Left ventricle myocardium superior (tissue), 1 donor: ENCODE results near the gene KLHL24. TPM values are rescaled to one million over a fixed set of nuclear protein-coding genes. Genes with fewer than 3 reads are reported as not detected.
"Not testable (repeated sequence)": the region's sequence is repeated elsewhere in the genome, so short reads cannot be mapped to it uniquely, and the experiment has no call there.

Source experiments
- ATAC-seq: fragments of 200-7000 bp; cut with Tn5 transposase; one replicate; pipeline ENCODE4 v1.9.1; 2020; ENCODE audit warnings: mild to moderate bottlenecking, moderate library complexity
- DNase-seq: peaks from one replicate; pipeline ENCODE4 v3.0.0-alpha.2; 2020
- intact Hi-C: fragments of 100-400 bp; cut with micrococcal nuclease; formaldehyde crosslinking; loops from one replicate; pipeline ENCODE4 v1.11.0; 2022
- total RNA-seq: library from RNA; stranded (reverse); fragmentation: NEBNext Ultra II Directional; extraction: Animal tissue kit (Norgen Biotek cat#: 25700); gene quantifications from one replicate; pipeline ENCODE4 v1.2.1, GENCODE V29; 2021
- donor health status: DM: no; HTN: yes; CAD: no; lungs with severe emphysema.

The KLHL24 gene
- total RNA-seq, 1 donor from 2014 or later: 272 TPM

DNA sequence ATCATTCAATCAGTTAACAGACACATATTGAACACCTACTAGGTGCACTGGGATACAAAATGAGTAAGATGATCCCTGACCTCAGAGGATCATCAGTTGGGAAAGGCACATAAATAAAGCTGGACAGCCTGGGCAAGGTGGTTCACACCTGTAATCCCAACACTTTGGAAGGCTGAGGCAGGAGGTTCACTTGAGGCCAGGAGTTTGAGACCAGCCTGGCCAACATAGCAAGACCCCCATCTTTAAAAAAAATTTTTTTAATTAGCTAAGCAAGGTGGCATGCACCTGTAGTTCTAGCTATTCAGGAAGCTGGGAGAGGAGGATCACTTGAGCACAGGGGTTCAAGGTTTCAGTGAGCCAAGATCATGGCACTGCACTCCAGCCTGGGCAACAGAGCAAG lies 3.7 kb upstream of the KLHL24 start:
- DNase-seq: no peak
- no peak for ATAC-seq
- intact Hi-C loops: no loop called here

GRCh38 chr3:183632725-183633124 lies 2.7 kb upstream of the KLHL24 start:
- intact Hi-C loops, ATAC-seq, DNase-seq: not testable (repeated sequence)

- DNase-seq: no peak
- no peak for ATAC-seq
- intact Hi-C loops: no loop called here
Observed at GRCh38 chr3:183634707-183635106, 716 bp upstream of the KLHL24 start.

DNA sequence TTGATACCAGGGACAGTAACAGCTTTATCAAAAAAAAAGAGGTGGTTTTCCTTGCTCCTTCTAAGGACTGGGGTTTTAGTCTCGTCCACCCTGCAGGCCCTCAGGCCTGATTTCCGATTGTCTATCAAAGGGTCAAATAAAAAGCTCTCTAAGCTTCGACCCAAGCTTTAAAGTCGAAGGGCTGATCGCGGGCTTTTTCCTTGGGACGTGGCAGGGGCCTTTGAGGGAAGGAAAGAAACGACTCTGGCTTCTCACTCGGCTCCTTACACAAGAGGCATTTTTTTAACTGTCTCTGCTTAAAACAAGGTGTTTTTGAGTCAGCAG lies 354 bp upstream of the KLHL24 start:
- intact Hi-C loops: no loop called here
- ATAC-seq: no peak
- DNase-seq: no peak

DNA sequence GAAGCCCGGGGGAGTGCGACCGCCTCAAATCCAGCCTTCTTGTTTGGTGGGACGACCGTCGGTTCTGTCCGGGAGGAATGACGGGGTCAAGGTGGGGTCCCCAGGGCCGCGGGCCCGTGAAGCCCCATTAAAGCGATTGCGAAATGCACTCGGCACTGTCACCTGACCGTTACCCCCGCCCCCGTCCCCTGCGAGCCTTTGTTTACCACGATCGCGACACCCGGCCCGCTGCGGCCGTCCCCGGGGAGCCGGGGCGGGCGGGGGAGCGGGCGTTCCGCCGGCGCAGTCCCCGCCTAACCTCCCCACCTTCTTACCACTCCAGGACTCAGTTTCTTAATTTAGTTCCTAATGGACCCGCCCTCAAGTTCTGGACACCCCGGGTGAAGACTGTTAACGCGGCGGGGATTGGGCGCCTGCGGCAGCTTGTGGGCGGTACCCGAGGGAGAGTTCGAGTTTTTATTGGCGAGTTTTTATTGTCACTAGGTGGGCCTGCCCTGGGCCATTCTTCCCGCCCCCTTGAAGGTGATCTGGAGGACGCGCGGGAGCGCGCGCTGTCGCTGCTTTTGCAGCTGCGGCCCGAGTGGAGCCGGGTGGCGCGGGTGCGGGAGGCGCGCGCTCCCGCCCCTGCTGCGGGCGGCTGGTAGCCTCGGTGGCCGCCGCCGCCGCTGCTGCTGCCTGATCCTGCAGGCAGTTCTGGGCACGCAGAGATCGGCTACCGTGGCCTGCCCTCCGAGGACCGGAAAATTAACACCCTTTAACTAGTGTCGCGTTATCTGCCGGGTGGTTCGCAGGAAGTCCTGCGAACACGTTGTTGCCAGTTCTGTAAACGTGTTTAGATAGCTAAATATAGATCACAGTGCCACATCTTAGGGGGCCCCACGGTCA lies 1.0 kb downstream of the KLHL24 start:
- ATAC-seq: peak; percentile 81
- DNase-seq: peak; percentile 96
- intact Hi-C loops: no loop called here

- intact Hi-C loops: no loop called here
- no peak for ATAC-seq
Observed at GRCh38 chr3:183637106-183637486, 1.7 kb downstream of the KLHL24 start.

GRCh38 chr3:183637633-183638032 lies 2.2 kb downstream of the KLHL24 start:
- ATAC-seq, DNase-seq, intact Hi-C loops: not testable (repeated sequence)

More at GRCh38 chr3:183637106-183637486, 1.7 kb downstream of the KLHL24 start:
- DNase-seq: no peak

DNA sequence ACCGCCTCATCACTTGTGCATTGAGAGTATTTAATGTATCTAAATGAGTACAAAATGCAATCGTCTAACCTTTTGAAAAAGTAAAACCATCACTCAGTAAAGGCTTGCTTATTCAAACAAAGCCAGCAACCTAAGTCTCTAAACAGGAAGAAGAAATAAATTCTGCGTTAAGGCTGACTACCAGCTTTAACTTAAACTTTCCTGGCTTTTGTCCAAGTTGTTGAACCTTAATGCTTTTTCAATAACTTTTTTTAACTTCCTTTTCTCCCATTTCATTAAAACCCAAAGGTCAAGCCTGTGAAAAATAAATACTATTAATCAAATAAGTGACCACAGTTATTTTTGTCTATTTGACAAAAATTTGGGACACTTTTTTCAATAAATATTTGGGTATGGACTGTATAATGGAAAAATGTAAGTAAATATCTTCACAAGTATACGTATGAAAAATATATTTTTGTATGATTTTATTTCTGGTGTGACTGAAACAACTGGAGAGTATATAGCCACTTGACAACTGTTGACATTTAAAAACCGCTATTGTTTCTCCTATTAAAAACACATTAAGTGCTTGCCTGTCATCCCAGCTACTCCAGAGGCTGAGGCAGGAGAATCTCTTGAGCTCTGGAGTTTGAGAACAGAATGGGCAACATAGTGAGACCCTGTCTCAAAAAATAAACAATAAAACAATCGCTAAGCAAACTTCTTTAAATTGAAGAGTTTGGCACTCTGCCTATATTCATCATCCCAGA lies 2.9 kb downstream of the KLHL24 start:
- intact Hi-C loops: no loop called here
- ATAC-seq (no peak), DNase-seq (no peak)

- intact Hi-C loops: not testable (repeated sequence)
Observed at GRCh38 chr3:183640635-183641034, 5.2 kb downstream of the KLHL24 start.

DNA sequence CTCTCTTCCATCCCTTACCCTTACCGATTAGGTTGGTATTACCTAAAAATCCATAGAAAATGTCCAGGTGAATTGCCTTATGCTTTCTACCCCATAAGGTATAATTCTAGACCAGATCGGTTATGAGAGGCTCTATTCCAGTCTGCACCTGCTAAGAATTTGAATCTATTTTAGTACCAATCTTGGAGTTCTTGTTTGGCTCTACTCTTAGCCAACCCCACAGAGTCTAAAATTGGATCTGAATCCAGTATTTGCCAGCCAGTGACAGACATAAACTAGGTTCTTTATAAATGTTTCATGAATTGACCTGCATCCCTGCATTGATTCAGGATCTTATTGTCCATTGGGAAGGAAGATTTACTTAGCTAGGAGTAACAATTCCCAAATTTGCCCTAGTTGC lies 6.5 kb downstream of the KLHL24 start:
- DNase-seq (no peak), ATAC-seq (peak; percentile 78)
- intact Hi-C loops: no loop called here

More at GRCh38 chr3:183640635-183641034, 5.2 kb downstream of the KLHL24 start:
- not testable (repeated sequence) for DNase-seq, ATAC-seq

DNA sequence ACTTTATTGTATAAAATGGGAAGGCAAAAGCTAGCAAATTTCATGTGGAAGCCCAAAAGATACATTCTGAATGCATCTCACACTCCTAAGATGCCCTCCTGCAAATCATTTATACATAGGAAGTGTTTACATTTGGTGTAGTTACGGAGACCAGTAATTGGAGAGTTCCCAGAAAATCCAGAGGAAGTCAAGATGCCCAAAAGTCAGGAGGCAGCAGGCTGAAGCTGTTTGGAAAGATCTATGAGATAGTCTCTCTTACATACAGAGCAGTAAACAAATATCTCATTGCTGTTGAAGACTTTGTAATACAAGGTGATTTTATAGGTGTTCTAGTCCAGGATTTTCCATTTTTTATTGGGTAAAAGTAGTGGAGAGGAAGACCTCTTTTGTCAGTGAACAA lies 8.8 kb downstream of the KLHL24 start:
- DNase-seq (no peak), ATAC-seq (no peak)
- intact Hi-C loops: no loop called here

- no peak for ATAC-seq
- no peak for DNase-seq
- intact Hi-C loops: no loop called here
Observed at GRCh38 chr3:183645254-183645653, 9.8 kb downstream of the KLHL24 start.

DNA sequence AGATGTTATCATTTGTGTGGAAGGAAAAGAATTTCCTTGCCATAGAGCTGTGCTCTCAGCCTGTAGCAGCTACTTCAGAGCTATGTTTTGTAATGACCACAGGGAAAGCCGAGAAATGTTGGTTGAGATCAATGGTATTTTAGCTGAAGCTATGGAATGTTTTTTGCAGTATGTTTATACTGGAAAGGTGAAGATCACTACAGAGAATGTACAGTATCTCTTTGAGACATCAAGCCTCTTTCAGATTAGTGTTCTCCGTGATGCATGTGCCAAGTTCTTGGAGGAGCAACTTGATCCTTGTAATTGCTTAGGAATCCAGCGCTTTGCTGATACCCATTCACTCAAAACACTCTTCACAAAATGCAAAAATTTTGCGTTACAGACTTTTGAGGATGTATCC lies 15.1 kb downstream of the KLHL24 start:
- no peak for ATAC-seq
- DNase-seq: no peak
- intact Hi-C loops: no loop called here

GRCh38 chr3:183653209-183654064 lies 18.0 kb downstream of the KLHL24 start:
- ATAC-seq: no peak
- intact Hi-C loops: no loop called here
- no peak for DNase-seq

- intact Hi-C loops: no loop called here
- DNase-seq (no peak), ATAC-seq (no peak)
Observed at GRCh38 chr3:183654727-183655126, 19.3 kb downstream of the KLHL24 start.

- DNase-seq (no peak), ATAC-seq (no peak)
- intact Hi-C loops: no loop called here
Observed at GRCh38 chr3:183662099-183662498, 26.7 kb downstream of the KLHL24 start.

- ATAC-seq (no peak), DNase-seq (no peak)
- intact Hi-C loops: no loop called here
Observed at GRCh38 chr3:183664913-183665381, 29.5 kb downstream of the KLHL24 start.

DNA sequence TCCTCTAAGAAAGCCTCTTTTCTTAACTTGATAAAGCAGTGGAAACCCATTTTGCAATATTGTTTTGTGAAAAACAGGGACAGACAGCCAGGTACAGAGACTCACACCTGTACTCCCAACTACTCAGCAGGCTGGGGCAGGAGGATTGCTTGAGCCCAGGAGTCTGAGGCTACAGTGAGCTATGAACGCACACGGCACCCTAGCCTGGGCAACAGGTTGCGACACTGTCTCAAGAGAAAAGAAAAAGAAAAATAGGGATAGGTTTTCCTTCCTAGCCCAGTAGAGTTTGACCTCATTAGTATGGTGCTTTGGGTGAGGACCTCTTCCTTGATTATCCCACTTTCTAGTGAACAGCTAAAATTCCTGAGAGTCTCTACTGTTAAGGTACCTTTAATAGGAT lies 44.6 kb downstream of the KLHL24 start:
- intact Hi-C loops: no loop called here
- ATAC-seq (no peak), DNase-seq (no peak)

DNA sequence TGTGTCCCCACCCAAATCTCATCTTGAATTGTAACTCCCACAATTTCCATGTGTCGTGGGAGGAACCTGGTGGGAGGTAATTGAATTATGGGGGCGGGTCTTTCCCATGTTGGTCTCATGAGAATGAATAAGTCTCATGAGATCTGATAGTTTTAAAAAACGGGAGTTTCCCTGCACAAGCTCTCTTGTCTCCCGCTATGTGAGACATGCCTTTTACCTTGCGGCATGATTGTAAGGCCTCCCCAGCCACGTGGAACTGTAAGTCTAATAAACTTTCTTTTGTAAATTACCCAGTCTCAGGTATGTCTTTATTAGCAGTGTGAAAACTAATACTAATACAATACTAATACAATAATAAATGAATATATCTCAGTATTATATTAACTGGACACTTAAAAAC lies 52.3 kb downstream of the KLHL24 start:
- DNase-seq (no peak), ATAC-seq (no peak)
- intact Hi-C loops: no loop called here

DNA sequence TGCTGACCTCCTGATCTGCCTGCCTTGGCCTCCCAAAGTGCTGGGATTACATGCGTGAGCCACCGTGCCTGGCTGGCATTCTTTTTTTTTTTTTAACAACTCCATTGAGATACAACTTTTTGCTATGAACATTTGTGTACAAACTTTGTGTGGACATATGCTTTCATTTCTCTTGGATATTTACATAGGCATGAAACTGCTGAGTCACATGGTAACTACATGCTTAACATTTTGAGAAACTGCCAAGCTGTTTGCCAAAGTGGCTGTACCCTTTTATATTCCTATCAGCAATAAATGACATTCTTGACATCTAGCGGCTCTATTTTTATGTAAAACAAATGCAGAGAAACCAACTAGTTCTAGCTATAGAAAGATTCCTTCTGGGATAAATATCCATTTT lies 53.5 kb downstream of the KLHL24 start:
- intact Hi-C loops: no loop called here
- peak; percentile 34 for ATAC-seq

More for the DNA sequence above, 53.5 kb downstream of the KLHL24 start:
- no peak for DNase-seq
